Measurements from ENCODE around the gene TFF3. TPM values are rescaled to one million over a fixed set of nuclear protein-coding genes. Genes with fewer than 3 reads are reported as not detected.

Gene TFF3
- polyA plus RNA-seq, 1 donor from 2014 or later: not detected

DNA sequence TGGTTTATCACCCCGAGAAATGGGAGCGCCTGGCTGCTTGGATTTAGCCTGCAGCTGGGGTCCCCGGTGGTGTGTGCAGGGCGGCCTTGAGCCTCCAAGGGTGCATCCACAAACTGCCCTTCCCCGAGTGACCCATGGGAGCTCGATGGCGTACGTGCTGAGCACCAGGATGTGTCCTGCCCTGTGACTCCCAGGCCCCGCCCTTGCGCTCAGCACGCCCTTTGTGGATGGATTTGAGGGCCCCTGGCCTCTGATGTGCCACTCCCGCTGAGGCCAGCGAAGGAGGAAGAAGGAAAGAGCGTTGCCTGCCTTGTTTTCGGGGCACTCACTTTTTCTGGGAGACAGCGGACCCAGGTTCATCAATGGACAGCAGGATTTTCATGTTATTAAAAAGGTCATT is 1.7 kb upstream of the TFF3 start:
- no peaks in the 10 kb centered on the region for H4K20me1 ChIP-seq (ENCODE audit: insufficient read depth)
- no peaks in the 10 kb centered on the region for H3K27me3 ChIP-seq (ENCODE audit: insufficient read depth, low read depth, low read length)
- no peak overlapping the region for H3K27ac ChIP-seq (ENCODE audit: low read length)
- no peak overlapping the region for H2AFZ ChIP-seq (ENCODE audit: low read depth, low read length)
- H3F3A ChIP-seq (ENCODE audit: insufficient read depth, low read length, poor library complexity, severe bottlenecking): no peaks in the 10 kb centered on the region
- no peak overlapping the region for H3K9ac ChIP-seq (ENCODE audit: low read length)
- no peak for TF ChIP-seq EP300 (conservative IDR thresholded peaks at IDR 0.05; ENCODE audit: poor library complexity, severe bottlenecking)
- no peak for TF ChIP-seq EZH2 (IDR thresholded peaks at IDR 0.05; ENCODE audit: borderline replicate concordance, insufficient read depth, low read length, poor library complexity, severe bottlenecking)
- TF ChIP-seq SMC3 (conservative IDR thresholded peaks at IDR 0.05; ENCODE audit: poor library complexity): no peak
- TF ChIP-seq CTCF (IDR thresholded peaks at IDR 0.05; ENCODE audit: poor library complexity, severe bottlenecking): no peak
- TF ChIP-seq, protein P1, sequence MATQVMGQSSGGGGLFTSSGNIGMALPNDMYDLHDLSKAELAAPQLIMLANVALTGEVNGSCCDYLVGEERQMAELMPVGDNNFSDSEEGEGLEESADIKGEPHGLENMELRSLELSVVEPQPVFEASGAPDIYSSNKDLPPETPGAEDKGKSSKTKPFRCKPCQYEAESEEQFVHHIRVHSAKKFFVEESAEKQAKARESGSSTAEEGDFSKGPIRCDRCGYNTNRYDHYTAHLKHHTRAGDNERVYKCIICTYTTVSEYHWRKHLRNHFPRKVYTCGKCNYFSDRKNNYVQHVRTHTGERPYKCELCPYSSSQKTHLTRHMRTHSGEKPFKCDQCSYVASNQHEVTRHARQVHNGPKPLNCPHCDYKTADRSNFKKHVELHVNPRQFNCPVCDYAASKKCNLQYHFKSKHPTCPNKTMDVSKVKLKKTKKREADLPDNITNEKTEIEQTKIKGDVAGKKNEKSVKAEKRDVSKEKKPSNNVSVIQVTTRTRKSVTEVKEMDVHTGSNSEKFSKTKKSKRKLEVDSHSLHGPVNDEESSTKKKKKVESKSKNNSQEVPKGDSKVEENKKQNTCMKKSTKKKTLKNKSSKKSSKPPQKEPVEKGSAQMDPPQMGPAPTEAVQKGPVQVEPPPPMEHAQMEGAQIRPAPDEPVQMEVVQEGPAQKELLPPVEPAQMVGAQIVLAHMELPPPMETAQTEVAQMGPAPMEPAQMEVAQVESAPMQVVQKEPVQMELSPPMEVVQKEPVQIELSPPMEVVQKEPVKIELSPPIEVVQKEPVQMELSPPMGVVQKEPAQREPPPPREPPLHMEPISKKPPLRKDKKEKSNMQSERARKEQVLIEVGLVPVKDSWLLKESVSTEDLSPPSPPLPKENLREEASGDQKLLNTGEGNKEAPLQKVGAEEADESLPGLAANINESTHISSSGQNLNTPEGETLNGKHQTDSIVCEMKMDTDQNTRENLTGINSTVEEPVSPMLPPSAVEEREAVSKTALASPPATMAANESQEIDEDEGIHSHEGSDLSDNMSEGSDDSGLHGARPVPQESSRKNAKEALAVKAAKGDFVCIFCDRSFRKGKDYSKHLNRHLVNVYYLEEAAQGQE (IDR thresholded peaks at IDR 0.05; ENCODE audit: borderline replicate concordance): no peak
- TF ChIP-seq RAD21 (conservative IDR thresholded peaks at IDR 0.05): no peak
- no peak for TF ChIP-seq TAF1 (IDR thresholded peaks at IDR 0.05; ENCODE audit: low read depth)
- TF ChIP-seq MXI1 (conservative IDR thresholded peaks at IDR 0.05; ENCODE audit: poor library complexity, severe bottlenecking): no peak
- TF ChIP-seq POLR2AphosphoS5 (IDR thresholded peaks at IDR 0.05): no peak
- H3K36me3 ChIP-seq (ENCODE audit: insufficient read depth, low read length): no peaks in the 10 kb centered on the region
- H3K4me2 ChIP-seq (ENCODE audit: low read length): no peak overlapping the region
- no peak overlapping the region for H3K4me3 ChIP-seq (ENCODE audit: low read length)
- no peaks in the 10 kb centered on the region for H3K9me2 ChIP-seq (ENCODE audit: insufficient read depth, low read length)
- H3K9me3 ChIP-seq (ENCODE audit: low read length): no peaks in the 10 kb centered on the region
- no peaks in the 10 kb centered on the region for H3K79me2 ChIP-seq (replicated peaks; ENCODE audit: insufficient read depth, low read length)

DNA sequence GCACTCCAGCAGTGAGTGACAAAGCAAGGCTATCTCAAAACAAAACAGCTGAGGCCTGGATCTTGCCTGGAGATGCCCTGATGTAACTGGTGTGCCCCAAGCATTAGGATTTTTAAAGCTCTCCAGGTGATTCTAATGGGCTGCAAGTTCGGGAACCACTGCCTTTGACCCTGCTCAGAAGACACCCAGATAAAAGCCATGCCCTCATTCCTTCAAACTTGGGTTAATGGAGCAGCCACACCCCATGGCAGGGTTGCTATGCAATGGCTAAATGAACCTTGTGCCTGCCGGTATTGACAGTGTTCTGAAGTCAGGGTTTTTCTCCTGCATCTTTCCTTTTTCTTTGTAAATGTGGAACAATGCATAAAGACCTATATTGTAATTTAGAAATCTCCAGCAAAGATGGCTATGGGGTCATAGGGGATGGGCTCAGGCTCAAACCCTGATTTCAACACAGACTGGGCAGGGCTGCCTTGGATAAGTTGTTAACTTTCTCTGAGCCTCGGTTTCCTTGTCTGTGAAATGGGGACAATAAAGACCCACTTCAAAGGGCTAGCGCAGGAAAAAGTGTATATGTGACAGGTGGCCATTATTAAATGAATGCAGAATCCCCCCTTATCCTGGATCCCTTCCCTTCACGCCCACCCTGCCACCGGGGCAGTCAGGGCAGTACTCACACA is 453 bp downstream of the TFF3 start:
- Histone ChIP-seq H2AFZ (ENCODE audit: low read depth, low read length) (no peak overlapping the region), H3K79me2 (replicated peaks; ENCODE audit: insufficient read depth, low read length) (no peaks in the 10 kb centered on the region), H3K36me3 (ENCODE audit: insufficient read depth, low read length) (no peaks in the 10 kb centered on the region), H3K4me3 (ENCODE audit: low read length) (no peak overlapping the region), H3F3A (ENCODE audit: insufficient read depth, low read length, poor library complexity, severe bottlenecking) (no peaks in the 10 kb centered on the region), H3K27me3 (ENCODE audit: insufficient read depth, low read depth, low read length) (no peaks in the 10 kb centered on the region), H3K9ac (ENCODE audit: low read length) (no peak overlapping the region), H3K4me2 (ENCODE audit: low read length) (no peak overlapping the region), H3K27ac (ENCODE audit: low read length) (no peak overlapping the region), H3K9me3 (ENCODE audit: low read length) (no peaks in the 10 kb centered on the region), H4K20me1 (ENCODE audit: insufficient read depth) (no peaks in the 10 kb centered on the region), H3K9me2 (ENCODE audit: insufficient read depth, low read length) (no peaks in the 10 kb centered on the region)
- TF ChIP-seq, protein P1 (IDR thresholded peaks at IDR 0.05; ENCODE audit: borderline replicate concordance): no peak
- TF ChIP-seq CTCF (IDR thresholded peaks at IDR 0.05; ENCODE audit: poor library complexity, severe bottlenecking) (no peak), MXI1 (conservative IDR thresholded peaks at IDR 0.05; ENCODE audit: poor library complexity, severe bottlenecking) (no peak), EZH2 (IDR thresholded peaks at IDR 0.05; ENCODE audit: borderline replicate concordance, insufficient read depth, low read length, poor library complexity, severe bottlenecking) (no peak), TAF1 (IDR thresholded peaks at IDR 0.05; ENCODE audit: low read depth) (no peak), SMC3 (conservative IDR thresholded peaks at IDR 0.05; ENCODE audit: poor library complexity) (no peak), POLR2AphosphoS5 (IDR thresholded peaks at IDR 0.05) (no peak), EP300 (conservative IDR thresholded peaks at IDR 0.05; ENCODE audit: poor library complexity, severe bottlenecking) (no peak), RAD21 (conservative IDR thresholded peaks at IDR 0.05) (no peak)

Measured in neural cell (in vitro differentiated cells).